ENCODE measurements around the gene GABPB2. TPM values are rescaled to one million over a fixed set of nuclear protein-coding genes. Genes with fewer than 3 reads are reported as not detected.

GABPB2 gene
- polyA plus RNA-seq, 1 of the 3 experiments (the other 2 are of a cell fraction) = 2.4 TPM

GRCh38 chr1:151104630-151105029, 34.1 kb downstream of the GABPB2 start:
- H3K4me2 ChIP-seq = no peak overlapping the region
- CTCF ChIA-PET = interaction anchor here (0.8 to 9.3 kb wide), 4 partner anchors 9 to 147 kb away, joined by 3 to 113 read pairs (median 4); partner anchors contain the start of gene TNFAIP8L2

More at GRCh38 chr1:151104630-151105029, 34.1 kb downstream of the GABPB2 start:
- Histone ChIP-seq H3K9me3 (no peaks in the 10 kb centered on the region), H3K4me3 (ENCODE audit: low read depth in 2 of 2, low read length in 1 of 2) (no peak overlapping the region), H4K20me1 (ENCODE audit: insufficient read depth) (no peaks in the 10 kb centered on the region), H3F3A (replicated peaks; ENCODE audit: insufficient read depth) (no peaks in the 10 kb centered on the region), H3K27me3 (ENCODE audit: insufficient read depth) (no peaks in the 10 kb centered on the region), H3K36me3 (replicated peaks in 1 of 2; ENCODE audit: control insufficient read depth in 1 of 2, insufficient read depth in 2 of 2, low read length in 1 of 2) (no peaks in the 10 kb centered on the region), H3K9me2 (no peaks in the 10 kb centered on the region), H2AFZ (ENCODE audit: low read depth) (no peak overlapping the region), H3K27ac (ENCODE audit: low read depth in 2 of 2, low read length in 1 of 2) (no peak overlapping the region), H3K9ac (no peak overlapping the region), H3K4me1 (ENCODE audit: control insufficient read depth in 1 of 2, insufficient read depth in 2 of 2, low read depth in 1 of 2, low read length in 1 of 2) (peaks cover 0 to 7% of the 10 kb centered on the region in 2 experiments; a peak in 2 of 4 replicates), H3K79me2 (ENCODE audit: insufficient read depth) (no peaks in the 10 kb centered on the region)
- POLR2A ChIA-PET = no interaction called here
- no peak for DNase-seq
- no peak for TF ChIP-seq POLR2AphosphoS5 (IDR thresholded peaks at IDR 0.05; ENCODE audit: low read depth, low read length)
- TF ChIP-seq, protein P1, sequence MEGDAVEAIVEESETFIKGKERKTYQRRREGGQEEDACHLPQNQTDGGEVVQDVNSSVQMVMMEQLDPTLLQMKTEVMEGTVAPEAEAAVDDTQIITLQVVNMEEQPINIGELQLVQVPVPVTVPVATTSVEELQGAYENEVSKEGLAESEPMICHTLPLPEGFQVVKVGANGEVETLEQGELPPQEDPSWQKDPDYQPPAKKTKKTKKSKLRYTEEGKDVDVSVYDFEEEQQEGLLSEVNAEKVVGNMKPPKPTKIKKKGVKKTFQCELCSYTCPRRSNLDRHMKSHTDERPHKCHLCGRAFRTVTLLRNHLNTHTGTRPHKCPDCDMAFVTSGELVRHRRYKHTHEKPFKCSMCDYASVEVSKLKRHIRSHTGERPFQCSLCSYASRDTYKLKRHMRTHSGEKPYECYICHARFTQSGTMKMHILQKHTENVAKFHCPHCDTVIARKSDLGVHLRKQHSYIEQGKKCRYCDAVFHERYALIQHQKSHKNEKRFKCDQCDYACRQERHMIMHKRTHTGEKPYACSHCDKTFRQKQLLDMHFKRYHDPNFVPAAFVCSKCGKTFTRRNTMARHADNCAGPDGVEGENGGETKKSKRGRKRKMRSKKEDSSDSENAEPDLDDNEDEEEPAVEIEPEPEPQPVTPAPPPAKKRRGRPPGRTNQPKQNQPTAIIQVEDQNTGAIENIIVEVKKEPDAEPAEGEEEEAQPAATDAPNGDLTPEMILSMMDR (IDR thresholded peaks at IDR 0.05) = no peak
- TF ChIP-seq YY1 (IDR thresholded peaks at IDR 0.05; ENCODE audit: low read depth) = no peak
- TF ChIP-seq PBX3 (IDR thresholded peaks at IDR 0.05) = no peak
- TF ChIP-seq JUND (IDR thresholded peaks at IDR 0.05) = no peak
- no peak for TF ChIP-seq CHD2 (IDR thresholded peaks at IDR 0.05; ENCODE audit: low read length, partially characterized antibody)
- TF ChIP-seq SIN3A (IDR thresholded peaks at IDR 0.05; ENCODE audit: borderline replicate concordance, low read depth, low read length) = no peak
- no peak for TF ChIP-seq TCF12 (IDR thresholded peaks at IDR 0.05)
- no peak for TF ChIP-seq NFIC (IDR thresholded peaks at IDR 0.05; ENCODE audit: borderline replicate concordance)
- TF ChIP-seq FOXJ3 (CRISPR knock-in tag; IDR thresholded peaks at IDR 0.05) = no peak
- TF ChIP-seq, protein P2, sequence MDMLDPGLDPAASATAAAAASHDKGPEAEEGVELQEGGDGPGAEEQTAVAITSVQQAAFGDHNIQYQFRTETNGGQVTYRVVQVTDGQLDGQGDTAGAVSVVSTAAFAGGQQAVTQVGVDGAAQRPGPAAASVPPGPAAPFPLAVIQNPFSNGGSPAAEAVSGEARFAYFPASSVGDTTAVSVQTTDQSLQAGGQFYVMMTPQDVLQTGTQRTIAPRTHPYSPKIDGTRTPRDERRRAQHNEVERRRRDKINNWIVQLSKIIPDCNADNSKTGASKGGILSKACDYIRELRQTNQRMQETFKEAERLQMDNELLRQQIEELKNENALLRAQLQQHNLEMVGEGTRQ (IDR thresholded peaks at IDR 0.05; ENCODE audit: borderline replicate concordance, low read depth, low read length) = no peak
- TF ChIP-seq MEF2A (IDR thresholded peaks at IDR 0.05; ENCODE audit: borderline replicate concordance, low read depth) = no peak
- TF ChIP-seq, protein P3, sequence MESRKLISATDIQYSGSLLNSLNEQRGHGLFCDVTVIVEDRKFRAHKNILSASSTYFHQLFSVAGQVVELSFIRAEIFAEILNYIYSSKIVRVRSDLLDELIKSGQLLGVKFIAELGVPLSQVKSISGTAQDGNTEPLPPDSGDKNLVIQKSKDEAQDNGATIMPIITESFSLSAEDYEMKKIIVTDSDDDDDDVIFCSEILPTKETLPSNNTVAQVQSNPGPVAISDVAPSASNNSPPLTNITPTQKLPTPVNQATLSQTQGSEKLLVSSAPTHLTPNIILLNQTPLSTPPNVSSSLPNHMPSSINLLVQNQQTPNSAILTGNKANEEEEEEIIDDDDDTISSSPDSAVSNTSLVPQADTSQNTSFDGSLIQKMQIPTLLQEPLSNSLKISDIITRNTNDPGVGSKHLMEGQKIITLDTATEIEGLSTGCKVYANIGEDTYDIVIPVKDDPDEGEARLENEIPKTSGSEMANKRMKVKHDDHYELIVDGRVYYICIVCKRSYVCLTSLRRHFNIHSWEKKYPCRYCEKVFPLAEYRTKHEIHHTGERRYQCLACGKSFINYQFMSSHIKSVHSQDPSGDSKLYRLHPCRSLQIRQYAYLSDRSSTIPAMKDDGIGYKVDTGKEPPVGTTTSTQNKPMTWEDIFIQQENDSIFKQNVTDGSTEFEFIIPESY (IDR thresholded peaks at IDR 0.05; ENCODE audit: borderline replicate concordance, low read depth) = no peak
- TF ChIP-seq REST (IDR thresholded peaks at IDR 0.05; ENCODE audit: low read depth, low read length) = no peak

All from SK-N-SH (cell line).